ENCODE results near the gene TRMT2A.

The TRMT2A gene

GRCh38 chr22:20157430-20158183 lies 40.6 kb upstream of the TRMT2A start:
- peaks cover 4% of the 10 kb centered on the region for H3K4me1 ChIP-seq (ENCODE audit: control insufficient read depth, insufficient read depth, low read length, poor library complexity, severe bottlenecking)
- H3K27ac ChIP-seq (ENCODE audit: insufficient read depth, low read length, poor library complexity, severe bottlenecking), result no peak overlapping the region
- no peak overlapping the region for H3K4me3 ChIP-seq (ENCODE audit: insufficient read depth, low read depth, low read length, poor library complexity, severe bottlenecking)
- H3K9me3 ChIP-seq (ENCODE audit: control insufficient read depth, low read length), result no peaks in the 10 kb centered on the region
- no peaks in the 10 kb centered on the region for H3K36me3 ChIP-seq (ENCODE audit: control insufficient read depth, insufficient read depth, low read length)
- DNase-seq, result no peak
- H3K27me3 ChIP-seq (replicated peaks; ENCODE audit: control insufficient read depth, insufficient read depth, low read length, poor library complexity, severe bottlenecking), result no peaks in the 10 kb centered on the region

DNA sequence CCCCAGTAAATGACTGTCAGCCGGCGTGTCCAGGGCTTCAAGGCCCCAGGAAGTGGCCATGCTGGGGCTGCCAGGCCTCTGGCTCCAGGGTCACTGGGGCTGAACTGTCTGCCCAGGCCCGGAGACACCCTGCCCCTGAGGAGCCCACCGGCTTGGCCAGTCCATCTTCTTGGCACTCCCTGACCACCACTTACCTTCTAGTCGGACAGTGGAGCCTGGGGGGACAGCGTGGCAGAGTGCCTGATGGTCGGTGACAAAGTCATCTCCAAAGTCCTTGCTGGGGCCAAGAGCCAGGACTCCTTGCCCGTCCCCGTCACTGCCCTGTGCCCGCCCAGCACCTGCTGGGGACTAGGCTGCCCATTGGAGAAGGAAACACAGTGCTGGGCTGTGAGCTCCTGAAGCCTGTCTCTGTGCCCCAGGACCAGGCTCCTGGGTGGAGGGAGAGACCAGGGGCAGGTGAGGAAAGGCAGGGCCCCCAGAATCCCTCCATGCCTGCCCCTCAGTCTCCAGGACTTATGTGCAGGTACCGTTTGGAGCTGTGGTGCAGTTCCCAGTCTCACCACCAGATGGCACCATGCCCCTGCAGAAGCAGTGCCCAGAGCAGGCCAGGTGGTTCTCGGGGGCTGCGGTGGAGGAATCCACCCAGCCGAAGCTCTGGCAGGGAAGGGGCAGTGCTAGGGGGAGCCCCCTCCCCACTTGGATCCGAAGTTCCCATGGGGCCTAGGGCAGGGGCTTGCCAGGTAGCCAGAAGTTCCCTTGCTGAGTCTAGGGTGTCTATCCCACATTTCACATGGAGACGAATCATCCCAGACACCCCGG lies 39.8 kb upstream of the TRMT2A start:
- H3K9me3 ChIP-seq (ENCODE audit: control insufficient read depth, low read length), result no peaks in the 10 kb centered on the region
- H3K4me1 ChIP-seq (ENCODE audit: control insufficient read depth, insufficient read depth, low read length, poor library complexity, severe bottlenecking), result peaks cover 4% of the 10 kb centered on the region
- H3K27ac ChIP-seq (ENCODE audit: insufficient read depth, low read length, poor library complexity, severe bottlenecking), result no peak overlapping the region
- DNase-seq, result peak; percentile 71 to 85 (median 76)
- H3K27me3 ChIP-seq (replicated peaks; ENCODE audit: control insufficient read depth, insufficient read depth, low read length, poor library complexity, severe bottlenecking), result no peaks in the 10 kb centered on the region
- H3K4me3 ChIP-seq (ENCODE audit: insufficient read depth, low read depth, low read length, poor library complexity, severe bottlenecking), result no peak overlapping the region
- no peaks in the 10 kb centered on the region for H3K36me3 ChIP-seq (ENCODE audit: control insufficient read depth, insufficient read depth, low read length)

- H3K27ac ChIP-seq (ENCODE audit: insufficient read depth, low read length, poor library complexity, severe bottlenecking), result no peak overlapping the region
- DNase-seq, result no peak
- no peaks in the 10 kb centered on the region for H3K36me3 ChIP-seq (ENCODE audit: control insufficient read depth, insufficient read depth, low read length)
- no peaks in the 10 kb centered on the region for H3K27me3 ChIP-seq (replicated peaks; ENCODE audit: control insufficient read depth, insufficient read depth, low read length, poor library complexity, severe bottlenecking)
- no peak overlapping the region for H3K4me3 ChIP-seq (ENCODE audit: insufficient read depth, low read depth, low read length, poor library complexity, severe bottlenecking)
- H3K9me3 ChIP-seq (ENCODE audit: control insufficient read depth, low read length), result no peaks in the 10 kb centered on the region
- peaks cover 4% of the 10 kb centered on the region for H3K4me1 ChIP-seq (ENCODE audit: control insufficient read depth, insufficient read depth, low read length, poor library complexity, severe bottlenecking)
These were observed 39.0 kb upstream of the TRMT2A start for GRCh38 chr22:20156042-20156389.

GRCh38 chr22:20155330-20156041 lies 38.5 kb upstream of the TRMT2A start:
- DNase-seq, result no peak
- H3K27ac ChIP-seq (ENCODE audit: insufficient read depth, low read length, poor library complexity, severe bottlenecking), result no peak overlapping the region
- H3K27me3 ChIP-seq (replicated peaks; ENCODE audit: control insufficient read depth, insufficient read depth, low read length, poor library complexity, severe bottlenecking), result no peaks in the 10 kb centered on the region
- no peaks in the 10 kb centered on the region for H3K36me3 ChIP-seq (ENCODE audit: control insufficient read depth, insufficient read depth, low read length)
- no peaks in the 10 kb centered on the region for H3K9me3 ChIP-seq (ENCODE audit: control insufficient read depth, low read length)
- peaks cover 4% of the 10 kb centered on the region for H3K4me1 ChIP-seq (ENCODE audit: control insufficient read depth, insufficient read depth, low read length, poor library complexity, severe bottlenecking)
- H3K4me3 ChIP-seq (ENCODE audit: insufficient read depth, low read depth, low read length, poor library complexity, severe bottlenecking), result no peak overlapping the region

DNA sequence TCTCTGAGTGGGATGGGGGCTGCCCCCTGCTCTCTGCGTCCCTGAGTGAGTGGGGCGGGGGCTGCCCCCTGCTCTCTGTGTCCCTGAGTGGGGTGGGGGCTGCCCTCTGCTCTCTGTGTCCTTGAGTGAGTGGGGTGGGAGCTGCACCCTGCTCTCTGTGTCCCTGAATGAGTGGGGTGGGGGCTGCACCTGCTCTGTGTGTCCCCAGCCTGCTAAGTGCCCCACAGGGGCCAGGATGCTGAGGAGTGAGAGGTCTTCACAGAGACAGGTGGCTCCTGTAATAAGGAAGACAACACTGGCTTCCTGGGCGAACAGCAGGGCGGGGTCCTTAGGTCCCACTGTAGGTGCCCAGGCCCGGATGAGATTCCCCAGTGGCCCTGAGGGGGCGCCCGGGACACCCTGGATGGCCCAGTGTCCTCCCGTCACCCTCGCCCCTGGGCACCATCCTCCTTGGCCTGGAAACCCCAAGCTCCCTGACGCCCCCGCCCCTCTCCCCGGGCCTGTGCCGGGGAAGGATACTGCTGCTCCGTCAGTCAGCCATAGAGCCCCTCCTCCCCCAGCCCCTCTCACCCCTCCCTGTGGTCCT lies 37.7 kb upstream of the TRMT2A start:
- peaks cover 4% of the 10 kb centered on the region for H3K4me1 ChIP-seq (ENCODE audit: control insufficient read depth, insufficient read depth, low read length, poor library complexity, severe bottlenecking)

DNA sequence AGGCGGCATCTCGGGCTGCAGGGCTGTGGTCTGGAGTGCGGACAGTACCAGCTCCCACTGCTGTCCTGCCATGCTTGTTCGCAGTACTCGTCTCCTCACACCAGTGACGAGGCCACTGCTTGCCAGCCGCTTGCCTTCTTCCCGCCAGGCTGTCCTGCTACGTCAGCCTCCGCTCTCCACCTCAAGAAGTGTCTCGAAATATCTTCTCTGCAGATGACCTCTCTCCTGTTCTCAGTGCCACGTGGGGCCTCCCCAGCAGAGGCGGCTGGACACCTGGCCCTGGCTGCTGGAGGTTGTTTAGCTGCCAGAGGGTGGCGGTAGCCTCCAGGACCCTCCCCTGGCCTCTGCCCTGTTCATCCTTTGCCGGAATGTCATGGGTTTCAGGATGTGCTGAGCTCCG lies 36.9 kb upstream of the TRMT2A start:
- no peak overlapping the region for H3K27ac ChIP-seq (ENCODE audit: insufficient read depth, low read length, poor library complexity, severe bottlenecking)
- no peak for DNase-seq
- no peaks in the 10 kb centered on the region for H3K36me3 ChIP-seq (ENCODE audit: control insufficient read depth, insufficient read depth, low read length)
- H3K9me3 ChIP-seq (ENCODE audit: control insufficient read depth, low read length), result no peaks in the 10 kb centered on the region
- no peaks in the 10 kb centered on the region for H3K27me3 ChIP-seq (replicated peaks; ENCODE audit: control insufficient read depth, insufficient read depth, low read length, poor library complexity, severe bottlenecking)
- H3K4me3 ChIP-seq (ENCODE audit: insufficient read depth, low read depth, low read length, poor library complexity, severe bottlenecking), result no peak overlapping the region
- H3K4me1 ChIP-seq (ENCODE audit: control insufficient read depth, insufficient read depth, low read length, poor library complexity, severe bottlenecking), result peaks cover 4% of the 10 kb centered on the region

More for the DNA sequence above, 37.7 kb upstream of the TRMT2A start:
- no peak for DNase-seq
- H3K4me3 ChIP-seq (ENCODE audit: insufficient read depth, low read depth, low read length, poor library complexity, severe bottlenecking), result no peak overlapping the region
- H3K9me3 ChIP-seq (ENCODE audit: control insufficient read depth, low read length), result no peaks in the 10 kb centered on the region
- H3K36me3 ChIP-seq (ENCODE audit: control insufficient read depth, insufficient read depth, low read length), result no peaks in the 10 kb centered on the region
- H3K27ac ChIP-seq (ENCODE audit: insufficient read depth, low read length, poor library complexity, severe bottlenecking), result no peak overlapping the region
- H3K27me3 ChIP-seq (replicated peaks; ENCODE audit: control insufficient read depth, insufficient read depth, low read length, poor library complexity, severe bottlenecking), result no peaks in the 10 kb centered on the region

DNA sequence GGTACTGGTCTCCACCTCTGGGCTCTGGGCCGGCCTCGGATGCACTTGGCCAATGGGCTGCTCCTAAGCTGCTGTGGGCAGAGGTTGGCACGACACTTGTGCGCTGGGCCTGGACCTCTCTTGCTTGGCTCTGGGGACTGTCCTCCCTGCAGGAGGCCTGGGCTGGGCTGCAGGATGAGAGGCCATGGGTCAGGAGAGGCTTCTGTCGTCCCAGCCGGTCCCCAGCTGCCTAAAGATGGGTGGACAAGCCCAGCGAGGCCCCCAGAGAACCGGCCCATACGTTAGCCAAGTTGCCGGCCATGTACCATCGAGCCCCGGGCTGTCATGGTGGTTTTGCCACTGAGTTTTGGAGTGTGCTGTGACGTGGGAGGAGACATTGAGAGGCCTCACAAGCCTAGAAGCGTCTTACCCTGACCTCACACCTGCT lies 35.5 kb upstream of the TRMT2A start:
- Histone ChIP-seq H3K9me3 (ENCODE audit: control insufficient read depth, low read length) (no peaks in the 10 kb centered on the region), H3K27ac (ENCODE audit: insufficient read depth, low read length, poor library complexity, severe bottlenecking) (no peak overlapping the region), H3K4me1 (ENCODE audit: control insufficient read depth, insufficient read depth, low read length, poor library complexity, severe bottlenecking) (peaks cover 4% of the 10 kb centered on the region), H3K36me3 (ENCODE audit: control insufficient read depth, insufficient read depth, low read length) (no peaks in the 10 kb centered on the region), H3K27me3 (replicated peaks; ENCODE audit: control insufficient read depth, insufficient read depth, low read length, poor library complexity, severe bottlenecking) (no peaks in the 10 kb centered on the region), H3K4me3 (ENCODE audit: insufficient read depth, low read depth, low read length, poor library complexity, severe bottlenecking) (no peak overlapping the region)
- no peak for DNase-seq

DNA sequence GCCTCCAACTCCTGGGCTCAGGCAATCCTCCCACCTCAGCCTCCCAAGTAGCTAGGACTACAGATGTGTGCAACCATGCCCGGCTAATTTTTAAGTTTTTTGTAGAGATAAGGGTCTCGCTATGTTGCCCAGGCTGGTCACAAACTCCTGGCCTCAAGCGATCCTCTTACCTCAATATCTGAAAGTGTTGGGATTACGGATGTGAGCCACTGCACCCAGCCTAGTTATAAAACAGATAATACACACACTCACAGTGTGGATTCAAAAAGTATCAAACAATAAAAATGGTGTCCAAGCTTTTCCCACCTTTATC lies 34.2 kb upstream of the TRMT2A start:
- Histone ChIP-seq H3K27me3 (replicated peaks; ENCODE audit: control insufficient read depth, insufficient read depth, low read length, poor library complexity, severe bottlenecking) (no peaks in the 10 kb centered on the region), H3K27ac (ENCODE audit: insufficient read depth, low read length, poor library complexity, severe bottlenecking) (no peak overlapping the region), H3K4me3 (ENCODE audit: insufficient read depth, low read depth, low read length, poor library complexity, severe bottlenecking) (no peak overlapping the region), H3K36me3 (ENCODE audit: control insufficient read depth, insufficient read depth, low read length) (no peaks in the 10 kb centered on the region), H3K4me1 (ENCODE audit: control insufficient read depth, insufficient read depth, low read length, poor library complexity, severe bottlenecking) (peaks cover 4% of the 10 kb centered on the region), H3K9me3 (ENCODE audit: control insufficient read depth, low read length) (no peaks in the 10 kb centered on the region)
- no peak for DNase-seq

DNA sequence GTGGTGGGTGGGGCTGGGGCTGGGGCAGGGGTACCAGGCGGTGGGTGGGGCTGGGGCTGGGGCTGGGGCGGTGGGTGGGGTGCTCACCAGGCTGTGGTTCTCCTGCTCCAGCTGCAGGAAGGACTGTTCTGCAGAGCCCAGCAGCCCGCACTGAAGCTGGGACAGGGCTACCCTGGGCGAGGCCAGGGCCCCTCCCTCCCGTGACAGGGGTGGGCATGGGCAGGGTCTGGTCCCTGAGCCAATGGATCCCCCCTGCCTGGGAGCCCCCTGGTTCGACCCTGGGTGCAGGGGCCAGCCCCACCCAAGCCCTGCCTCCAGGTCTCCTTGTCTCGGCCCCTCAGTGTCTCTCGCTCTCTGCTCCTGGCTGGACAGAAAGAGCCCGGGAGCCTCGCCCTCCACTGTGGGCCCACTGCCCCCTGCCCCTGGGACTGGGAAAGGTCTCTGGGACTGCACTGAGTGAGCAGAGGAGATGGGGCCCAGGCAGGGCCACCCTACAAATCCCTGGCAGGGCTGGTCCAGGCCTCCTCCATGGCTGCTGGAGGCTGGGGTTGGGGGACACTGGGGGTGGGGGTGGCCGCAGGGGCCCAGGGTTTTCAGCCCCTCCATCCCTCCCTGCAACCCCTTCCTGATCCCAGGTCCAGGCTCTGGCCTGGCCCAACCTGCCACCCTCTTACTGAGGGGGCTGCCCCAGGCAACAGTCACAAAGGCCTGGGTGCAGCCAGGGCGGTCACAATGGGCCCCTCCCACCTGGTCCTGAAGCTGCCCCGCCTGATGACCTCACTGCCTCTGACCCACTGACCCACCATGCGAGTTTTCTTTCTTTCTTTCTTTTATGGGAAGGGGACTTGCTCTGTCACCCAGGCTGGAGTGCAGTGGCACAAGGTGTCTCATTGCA lies 33.6 kb upstream of the TRMT2A start, which contains the start of gene CCDC188:
CCDC188 (minus strand) TSS at position 675 of the 895 bp plus-strand sequence; CDS start at position 606, 69 bp downstream.
- no peaks in the 10 kb centered on the region for H3K27me3 ChIP-seq (replicated peaks; ENCODE audit: control insufficient read depth, insufficient read depth, low read length, poor library complexity, severe bottlenecking)
- H3K36me3 ChIP-seq (ENCODE audit: control insufficient read depth, insufficient read depth, low read length), result no peaks in the 10 kb centered on the region
- no peak within 1 kb of the TSS for H3K4me3 ChIP-seq (ENCODE audit: insufficient read depth, low read depth, low read length, poor library complexity, severe bottlenecking)
- peaks cover 2% of the 10 kb centered on the region for H3K4me1 ChIP-seq (ENCODE audit: control insufficient read depth, insufficient read depth, low read length, poor library complexity, severe bottlenecking)
- no peak for DNase-seq
- H3K9me3 ChIP-seq (ENCODE audit: control insufficient read depth, low read length), result no peaks in the 10 kb centered on the region
- H3K27ac ChIP-seq (ENCODE audit: insufficient read depth, low read length, poor library complexity, severe bottlenecking), result no peak within 1 kb of the TSS
